DOHH2 (cell line): ENCODE results near the gene TIPARP.

Experiments
- H3F3A ChIP-seq: fragments of 200-600 bp; sonication (generic), shearing (Covaris generic); 2 replicates; pipeline ENCODE4 v1.6.0; 2016; ENCODE audit warnings: antibody characterized with exemption, mild to moderate bottlenecking; ENCODE audit not compliant: control insufficient read depth, insufficient read depth
- H3K27ac ChIP-seq: fragments of 200-600 bp; sonication (generic); 2 replicates; pipeline ENCODE4 v1.5.1; 2014; ENCODE audit warnings: low read depth, mild to moderate bottlenecking, low read length, moderate library complexity
- H3K27me3 ChIP-seq: fragments of 200-600 bp; sonication (generic); 2 replicates; pipeline ENCODE4 v1.6.1; 2014; ENCODE audit warnings: mild to moderate bottlenecking, low read length, mixed read lengths; ENCODE audit not compliant: control insufficient read depth
- H3K36me3 ChIP-seq: fragments of 200-600 bp; sonication (generic); 2 replicates; pipeline ENCODE4 v1.6.1; 2014; ENCODE audit warnings: mild to moderate bottlenecking, low read length, moderate library complexity, mixed read lengths; ENCODE audit not compliant: control insufficient read depth
- H3K4me1 ChIP-seq: fragments of 200-600 bp; sonication (generic); 2 replicates; pipeline ENCODE4 v1.6.1; 2014; ENCODE audit warnings: mild to moderate bottlenecking, low read length, mixed read lengths; ENCODE audit not compliant: control insufficient read depth
- H3K4me2 ChIP-seq: fragments of 200-600 bp; sonication (generic); 2 replicates; pipeline ENCODE4 v1.6.0; 2014; ENCODE audit warnings: mild to moderate bottlenecking, low read length, moderate library complexity
- H3K4me3 ChIP-seq: fragments of 200-600 bp; sonication (generic); 2 replicates; pipeline ENCODE4 v1.5.1; 2014; ENCODE audit warnings: mild to moderate bottlenecking, low read length, mixed read lengths
- H3K79me2 ChIP-seq: fragments of 200-600 bp; sonication (generic); 2 replicates; pipeline ENCODE4 v1.6.1; 2014; ENCODE audit warnings: mild to moderate bottlenecking, low read length, mixed read lengths; ENCODE audit not compliant: control insufficient read depth
- H3K9me2 ChIP-seq: fragments of 200-600 bp; sonication (generic); replicated peaks from 2 replicates; pipeline ENCODE4 v1.6.1; 2014; ENCODE audit warnings: mild to moderate bottlenecking, low read length, mixed read lengths; ENCODE audit not compliant: control insufficient read depth
- H3K9me3 ChIP-seq: fragments of 200-600 bp; sonication (generic); 2 replicates; pipeline ENCODE4 v1.6.1; 2014; ENCODE audit warnings: antibody characterized with exemption, low read length, mixed read lengths; ENCODE audit not compliant: control insufficient read depth, insufficient read depth
- H4K20me1 ChIP-seq: fragments of 200-600 bp; sonication (generic); 2 replicates; pipeline ENCODE4 v1.6.0; 2014; ENCODE audit warnings: low read depth, mild to moderate bottlenecking, antibody characterized with exemption, low read length, moderate library complexity; ENCODE audit not compliant: control insufficient read depth, insufficient read depth
- EZH2phosphoT487 ChIP-seq: fragments of 200-600 bp; sonication (generic); IDR thresholded peaks from 2 replicates; pipeline ENCODE4 v1.6.1; 2017; ENCODE audit warnings: borderline replicate concordance, mild to moderate bottlenecking, antibody characterized with exemption, low read length, moderate library complexity, mixed read lengths
- TF ChIP-seq, protein P1 (sequence below): fragments of 200-600 bp; sonication (generic); IDR thresholded peaks from one replicate; pipeline ENCODE4 v1.5.1; 2014; ENCODE audit warnings: antibody characterized with exemption, mild to moderate bottlenecking, low read depth, low read length; ENCODE audit not compliant: poor library complexity, severe bottlenecking

TIPARP gene

DNA sequence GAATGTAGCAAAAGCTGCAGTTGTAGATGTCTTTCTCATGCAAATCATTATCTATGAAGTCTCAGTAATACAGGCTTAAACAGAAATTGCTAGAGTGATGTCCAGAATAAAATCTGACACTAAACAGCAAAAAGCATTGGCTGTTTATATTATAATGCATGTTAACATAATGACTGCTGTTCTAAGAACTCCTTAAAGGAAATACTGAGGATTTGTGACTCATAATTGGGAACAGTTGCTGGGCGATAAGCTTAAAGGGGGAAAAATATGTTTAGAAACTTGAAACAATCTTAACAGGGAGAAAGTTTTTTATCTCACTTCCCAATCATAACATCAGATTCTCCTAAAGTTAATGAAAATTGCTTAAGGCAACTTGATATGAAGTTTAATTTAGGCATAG is 17.5 kb downstream of the TIPARP start:
- H3K4me2 ChIP-seq = no peak overlapping the region
- H4K20me1 ChIP-seq = peaks cover 16% of the 10 kb centered on the region
- 0 out of 2 replicates have a peak, but pooled peaks cover 4% of the 10 kb centered on the region for H3F3A ChIP-seq
- H3K27me3 ChIP-seq = no peaks in the 10 kb centered on the region
- H3K4me1 ChIP-seq = peaks cover 22% of the 10 kb centered on the region
- H3K36me3 ChIP-seq = peaks cover 97% of the 10 kb centered on the region
- H3K79me2 ChIP-seq = peaks cover 97% of the 10 kb centered on the region
- no peak overlapping the region for H3K27ac ChIP-seq
- H3K9me3 ChIP-seq = no peaks in the 10 kb centered on the region
- H3K9me2 ChIP-seq = no peaks in the 10 kb centered on the region
- no peak overlapping the region for H3K4me3 ChIP-seq
- TF ChIP-seq EZH2phosphoT487 = no peak
- TF ChIP-seq, protein P1, sequence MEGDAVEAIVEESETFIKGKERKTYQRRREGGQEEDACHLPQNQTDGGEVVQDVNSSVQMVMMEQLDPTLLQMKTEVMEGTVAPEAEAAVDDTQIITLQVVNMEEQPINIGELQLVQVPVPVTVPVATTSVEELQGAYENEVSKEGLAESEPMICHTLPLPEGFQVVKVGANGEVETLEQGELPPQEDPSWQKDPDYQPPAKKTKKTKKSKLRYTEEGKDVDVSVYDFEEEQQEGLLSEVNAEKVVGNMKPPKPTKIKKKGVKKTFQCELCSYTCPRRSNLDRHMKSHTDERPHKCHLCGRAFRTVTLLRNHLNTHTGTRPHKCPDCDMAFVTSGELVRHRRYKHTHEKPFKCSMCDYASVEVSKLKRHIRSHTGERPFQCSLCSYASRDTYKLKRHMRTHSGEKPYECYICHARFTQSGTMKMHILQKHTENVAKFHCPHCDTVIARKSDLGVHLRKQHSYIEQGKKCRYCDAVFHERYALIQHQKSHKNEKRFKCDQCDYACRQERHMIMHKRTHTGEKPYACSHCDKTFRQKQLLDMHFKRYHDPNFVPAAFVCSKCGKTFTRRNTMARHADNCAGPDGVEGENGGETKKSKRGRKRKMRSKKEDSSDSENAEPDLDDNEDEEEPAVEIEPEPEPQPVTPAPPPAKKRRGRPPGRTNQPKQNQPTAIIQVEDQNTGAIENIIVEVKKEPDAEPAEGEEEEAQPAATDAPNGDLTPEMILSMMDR = no peak

DNA sequence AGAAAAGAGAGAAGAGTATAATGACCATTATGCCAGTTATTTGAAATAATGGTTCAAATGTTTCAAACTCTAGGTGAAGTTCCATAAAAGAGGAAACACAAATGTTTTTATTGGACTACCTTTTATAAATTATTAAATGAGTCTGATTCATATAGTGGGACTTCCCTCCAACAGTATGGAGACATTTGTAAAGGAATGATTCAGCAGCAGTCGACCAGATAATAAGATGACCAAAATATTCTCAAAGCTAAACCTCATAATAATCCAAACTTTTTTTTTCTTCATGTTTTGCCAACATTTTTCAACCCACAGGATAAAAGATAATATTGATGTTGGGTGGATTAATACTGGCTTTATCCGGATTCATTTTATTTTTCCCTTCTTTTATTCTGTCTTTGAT is 18.8 kb downstream of the TIPARP start:
- TF ChIP-seq, protein P1 = no peak
- no peak for TF ChIP-seq EZH2phosphoT487
- Histone ChIP-seq H3K36me3 (peaks cover 97% of the 10 kb centered on the region), H3K4me3 (no peak overlapping the region), H3K4me2 (no peak overlapping the region), H3K9me2 (no peaks in the 10 kb centered on the region), H3F3A (0 out of 2 replicates have a peak, but pooled peaks cover 4% of the 10 kb centered on the region), H4K20me1 (peaks cover 10% of the 10 kb centered on the region), H3K9me3 (no peaks in the 10 kb centered on the region), H3K27me3 (no peaks in the 10 kb centered on the region), H3K79me2 (peaks cover 97% of the 10 kb centered on the region), H3K27ac (no peak overlapping the region), H3K4me1 (peaks cover 18% of the 10 kb centered on the region)

DNA sequence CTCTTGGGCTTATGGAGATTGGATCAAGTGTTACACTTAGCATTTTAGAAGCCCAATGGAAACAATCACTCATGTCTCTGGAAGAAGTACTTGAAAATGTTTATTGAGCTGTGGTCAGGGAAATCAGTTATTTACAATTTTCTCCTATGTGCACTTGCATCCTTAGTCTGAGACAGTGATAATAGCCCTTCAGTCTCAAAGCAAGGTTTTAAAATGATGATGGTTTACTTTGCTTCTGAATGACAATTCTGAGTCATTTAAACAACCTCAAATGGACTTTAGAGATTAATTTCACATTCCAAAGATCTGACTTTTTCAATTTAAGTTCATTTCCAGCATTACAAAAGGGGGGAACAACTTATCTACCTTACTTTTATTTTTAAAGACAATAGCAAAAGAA is 20.1 kb downstream of the TIPARP start:
- no peak for TF ChIP-seq EZH2phosphoT487
- TF ChIP-seq, protein P1 = no peak
- peaks cover 10% of the 10 kb centered on the region for H4K20me1 ChIP-seq
- peaks cover 98% of the 10 kb centered on the region for H3K36me3 ChIP-seq
- peaks cover 19% of the 10 kb centered on the region for H3K4me1 ChIP-seq
- H3K27me3 ChIP-seq = no peaks in the 10 kb centered on the region
- H3K4me3 ChIP-seq = no peak overlapping the region
- H3K79me2 ChIP-seq = peaks cover 97% of the 10 kb centered on the region
- no peaks in the 10 kb centered on the region for H3K9me2 ChIP-seq
- H3K27ac ChIP-seq = no peak overlapping the region
- H3K4me2 ChIP-seq = no peak overlapping the region
- no peaks in the 10 kb centered on the region for H3K9me3 ChIP-seq
- H3F3A ChIP-seq = peaks cover 4% of the 10 kb centered on the region; the same call in 1 of the 2 replicates

DNA sequence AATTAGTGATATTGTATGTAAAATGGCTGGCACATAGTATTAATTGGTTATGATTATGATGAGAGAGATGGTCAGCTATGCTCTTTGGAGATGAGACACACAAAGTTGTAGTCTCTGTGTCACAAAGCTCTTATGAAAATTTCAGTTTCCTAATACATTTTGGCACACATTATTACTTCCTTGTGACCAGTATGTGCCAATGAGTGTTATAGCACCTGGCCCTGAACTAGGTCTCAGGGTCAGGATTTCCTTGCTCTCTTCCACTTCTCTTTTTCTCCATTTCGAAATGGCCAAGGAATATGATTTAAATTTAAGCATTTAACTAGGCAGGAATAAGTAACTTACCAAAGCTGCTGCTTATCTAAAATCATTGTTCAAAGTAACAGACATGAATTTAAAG is 28.0 kb downstream of the TIPARP start:
- H3K27ac ChIP-seq = no peak overlapping the region

More for the DNA sequence above, 28.0 kb downstream of the TIPARP start:
- TF ChIP-seq EZH2phosphoT487 = no peak
- TF ChIP-seq, protein P1 = no peak
- Histone ChIP-seq H3K9me3 (no peaks in the 10 kb centered on the region), H3K4me1 (peaks cover 38% of the 10 kb centered on the region), H3K4me3 (no peak overlapping the region), H3K79me2 (peaks cover 67% of the 10 kb centered on the region), H3K27me3 (no peaks in the 10 kb centered on the region), H3K4me2 (no peak overlapping the region), H3K36me3 (peaks cover 93% of the 10 kb centered on the region), H3K9me2 (no peaks in the 10 kb centered on the region), H3F3A (peaks cover 16% of the 10 kb centered on the region), H4K20me1 (no peaks in the 10 kb centered on the region; the same call in 1 of the 2 replicates)
